NOMO-1 treated with DMSO at 0.1 percent for 48 hours (cell line): ENCODE measurements around the gene ATG4C.
"Not testable (repeated sequence)": the region's sequence is repeated elsewhere in the genome, so short reads cannot be mapped to it uniquely, and the experiment has no call there.

Experiments used
- DNase-seq: peaks from one replicate; lab custom pipeline; 2025; ENCODE audit not compliant: unreplicated experiment; lab: John Stamatoyannopoulos, UW

ATG4C gene

DNA sequence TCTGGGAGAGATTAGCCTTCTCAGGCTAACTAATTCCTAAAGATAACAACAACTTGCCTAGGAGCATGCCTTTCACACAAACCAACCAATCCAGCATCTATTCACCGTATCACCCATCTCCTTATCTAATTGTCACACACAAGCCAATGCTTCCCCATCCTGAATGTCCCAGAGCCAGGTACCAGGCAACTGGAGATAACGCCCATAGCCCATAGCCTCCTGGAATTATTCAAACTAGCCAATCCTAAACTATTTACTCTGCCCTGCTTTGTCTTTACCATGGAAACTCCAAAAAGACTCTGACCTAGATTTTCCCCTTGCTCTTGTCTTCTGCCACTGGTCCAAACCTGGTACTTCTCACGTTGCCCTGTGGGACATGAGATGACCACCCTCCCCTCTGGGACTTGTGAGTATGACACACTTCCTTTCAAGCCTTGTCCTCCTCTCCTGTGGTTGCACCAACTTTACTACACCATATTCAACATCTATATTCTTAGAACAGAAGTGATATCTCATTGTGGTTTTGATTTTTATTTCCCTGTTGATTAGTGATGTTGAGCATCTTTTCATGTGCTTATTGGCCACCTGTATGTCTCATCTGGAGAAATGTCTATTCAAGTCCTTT is 8.8 kb upstream of the ATG4C start:
- no peak for DNase-seq

DNA sequence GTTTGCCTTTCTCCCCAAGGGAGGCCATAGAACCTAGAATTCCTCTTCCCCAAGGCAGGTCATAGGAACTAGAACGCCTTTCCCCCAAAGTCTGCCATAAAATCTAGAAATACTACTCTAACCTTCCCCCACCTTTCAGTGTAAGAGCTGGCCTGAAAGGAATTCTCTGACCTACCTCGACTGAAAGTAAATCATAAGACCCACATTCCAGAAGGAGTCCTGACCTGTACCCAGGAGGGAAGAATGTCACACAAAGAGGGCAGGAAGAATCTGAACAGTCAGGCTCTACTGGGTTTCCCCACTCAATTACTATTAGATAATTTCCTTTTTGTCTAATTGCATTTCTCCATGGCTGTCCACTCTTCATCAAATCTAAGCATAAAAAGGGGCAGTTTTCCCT is 5.7 kb upstream of the ATG4C start:
- no peak for DNase-seq

DNA sequence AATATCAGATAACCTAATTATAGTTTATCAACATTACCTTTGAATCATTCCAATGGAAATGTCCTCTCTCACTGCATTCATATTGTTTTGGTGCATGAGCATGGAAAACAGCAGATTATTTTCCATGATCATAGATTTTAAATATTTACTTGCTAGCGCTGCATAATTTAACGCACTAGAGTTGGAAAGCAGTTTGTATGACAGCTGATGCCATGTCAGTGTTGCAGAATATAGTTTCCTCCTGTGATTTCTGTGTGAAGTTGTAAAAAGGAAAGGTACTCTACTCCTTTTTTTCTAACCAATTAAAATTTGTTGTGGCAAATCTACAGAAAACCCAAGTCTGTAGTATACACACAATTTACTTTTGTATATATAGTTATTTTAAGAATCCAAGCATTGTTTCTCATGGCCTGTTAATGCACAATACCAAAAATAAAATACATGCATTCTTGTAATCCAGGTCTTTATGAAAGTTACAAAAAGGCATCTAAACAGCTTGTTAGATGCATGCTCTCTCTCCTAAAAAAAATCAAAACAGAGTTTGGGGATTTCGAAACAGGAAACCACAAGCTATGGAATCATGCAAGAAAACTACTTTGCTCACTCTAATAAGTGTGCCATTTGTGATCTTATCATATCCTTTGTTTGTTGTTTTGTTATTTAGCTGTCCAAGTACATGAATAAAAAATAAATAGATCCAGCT is 1.9 kb upstream of the ATG4C start:
- DNase-seq = peak; percentile 20

DNA sequence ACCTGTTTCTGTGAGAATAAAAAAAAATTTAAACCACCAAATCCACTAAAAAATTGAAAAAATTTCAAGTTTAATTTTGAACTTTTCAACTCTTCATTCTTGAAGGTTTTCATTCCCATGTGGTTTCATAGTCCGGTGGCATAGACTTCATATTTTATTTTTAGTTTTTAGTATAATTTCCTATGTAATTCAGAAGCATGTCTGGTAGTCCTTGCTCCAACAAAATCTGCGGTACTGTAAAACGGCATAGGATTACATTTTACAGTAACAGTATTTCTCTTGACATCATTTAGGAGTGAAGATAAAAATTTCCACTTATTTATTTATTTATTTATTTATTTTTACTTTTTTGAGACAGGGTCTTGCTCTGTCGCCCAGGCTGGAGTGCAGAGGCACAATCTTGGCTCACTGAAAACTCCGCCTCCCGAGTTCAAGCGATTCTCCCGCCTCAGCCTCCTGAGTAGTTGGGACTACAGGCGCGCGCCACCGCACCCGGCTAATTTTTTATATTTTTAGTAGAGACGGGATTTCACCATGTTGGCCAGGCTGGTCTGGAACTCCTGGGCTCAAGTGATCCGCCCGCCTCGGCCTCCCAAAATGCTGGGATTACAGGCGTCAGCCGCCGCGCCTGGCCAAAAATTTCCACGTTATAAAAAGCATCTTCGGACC is 1.3 kb upstream of the ATG4C start:
- DNase-seq = not testable (repeated sequence)

DNA sequence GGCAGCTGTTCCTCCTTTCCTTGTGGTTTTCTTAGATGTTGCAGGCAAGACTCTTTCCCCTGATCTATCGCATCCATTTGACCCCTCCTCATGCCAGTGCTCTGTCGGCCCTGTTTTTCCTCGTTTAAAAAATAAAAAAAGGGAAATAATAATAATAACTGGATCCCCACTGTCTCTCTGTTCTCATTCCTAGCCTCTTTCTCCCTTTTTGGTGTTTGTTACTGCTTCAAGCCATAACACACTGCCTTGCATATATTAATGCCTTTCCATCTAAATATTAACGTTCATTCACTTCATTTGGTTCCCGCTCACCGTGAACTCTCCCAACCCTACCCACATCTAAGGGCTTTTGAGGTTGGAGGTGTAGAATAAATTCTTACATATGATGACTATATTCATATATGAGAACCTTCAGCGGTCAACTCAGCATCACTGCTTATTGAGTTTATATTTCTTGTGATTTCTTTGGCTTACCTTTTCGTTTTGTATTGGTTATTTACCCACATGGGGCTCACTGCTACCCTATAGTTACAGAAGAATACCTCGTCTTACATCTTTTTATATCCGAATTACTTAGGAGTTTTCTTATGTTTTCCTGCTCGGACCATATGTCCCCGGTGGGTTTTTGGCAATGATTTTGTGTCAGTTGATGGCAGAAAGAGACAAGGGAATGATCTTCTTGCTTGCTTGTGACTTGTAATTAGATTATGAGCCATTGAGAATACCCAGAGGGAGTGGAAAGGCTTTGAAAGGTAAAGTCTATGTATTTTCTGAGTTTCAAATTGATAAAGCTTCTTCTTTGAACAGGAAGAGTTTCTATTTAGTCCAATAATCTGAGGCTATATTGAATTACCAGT is 805 bp downstream of the ATG4C start:
- no peak for DNase-seq

DNA sequence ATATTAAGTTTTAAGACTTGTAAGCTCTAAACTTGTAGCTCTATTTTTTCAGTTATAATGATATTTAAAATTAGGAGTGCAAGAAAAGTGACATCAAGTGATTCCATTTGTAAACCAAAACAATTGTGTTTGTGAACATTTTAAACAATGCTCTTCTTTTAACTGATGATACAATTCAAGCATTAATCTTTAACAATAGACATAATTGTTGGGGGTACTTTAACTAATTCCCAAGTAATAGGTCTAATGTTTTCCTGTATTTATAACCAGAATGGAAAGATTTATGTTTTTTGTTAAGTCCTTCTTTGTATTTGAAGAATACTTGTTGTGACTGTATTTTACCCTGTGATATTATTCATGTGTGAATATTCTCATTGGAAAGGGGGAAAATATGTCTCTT is 6.8 kb downstream of the ATG4C start:
- DNase-seq = no peak

DNA sequence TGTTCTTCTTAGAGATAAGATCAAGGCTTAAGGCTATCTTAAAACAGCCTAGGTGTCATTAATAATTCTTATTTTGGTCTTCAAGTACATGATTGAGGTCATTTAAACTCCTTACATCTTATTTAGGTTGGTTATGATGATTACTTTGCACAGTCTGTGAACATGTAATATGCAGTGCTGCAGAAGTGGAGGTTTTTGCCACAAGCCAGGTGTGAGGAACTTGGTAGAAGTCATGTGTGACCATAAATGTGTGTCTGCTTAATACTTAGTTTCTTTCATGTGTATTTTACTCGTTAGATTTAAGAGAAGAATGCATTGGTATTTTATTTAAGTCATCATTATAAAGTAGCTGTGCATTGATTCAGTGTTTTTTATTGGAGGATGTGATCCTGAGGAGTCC is 10.1 kb downstream of the ATG4C start:
- no peak for DNase-seq

DNA sequence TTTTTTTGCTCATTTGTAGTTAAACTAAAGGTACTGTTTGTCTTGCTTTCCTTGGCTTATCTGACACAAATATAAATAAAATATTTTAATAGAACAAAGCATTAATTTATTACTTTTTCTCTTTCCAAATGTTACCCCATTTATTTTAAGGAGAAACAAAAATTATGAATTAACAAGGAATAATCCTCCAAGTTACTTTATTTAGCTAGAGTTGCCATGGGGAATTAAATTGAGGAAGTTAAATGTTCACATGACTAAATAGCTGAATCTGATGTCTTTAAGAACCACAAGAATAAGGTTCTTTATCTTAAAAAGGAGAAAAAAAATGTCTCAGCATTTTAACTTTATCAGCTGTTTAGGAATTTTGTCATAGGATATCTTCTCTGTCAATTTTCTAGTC is 12.3 kb downstream of the ATG4C start:
- DNase-seq = peak; percentile 77

DNA sequence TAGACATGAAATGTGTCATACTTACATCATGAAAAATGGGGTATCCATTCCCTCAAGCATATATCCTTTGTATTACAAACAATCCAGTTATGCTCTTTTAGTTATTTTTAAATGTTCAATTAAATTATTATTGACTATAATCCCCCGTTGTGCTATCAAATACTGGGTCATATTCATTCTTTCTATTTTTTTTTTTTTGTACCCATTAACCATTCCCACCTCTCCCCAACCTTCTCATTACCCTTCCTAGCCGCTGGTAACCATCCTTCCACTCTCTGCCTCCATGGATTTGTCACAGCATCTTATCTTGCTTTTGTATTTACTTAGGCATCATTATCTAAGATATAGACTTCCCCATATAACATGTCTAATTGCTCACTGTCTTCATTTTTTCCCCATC is 15.8 kb downstream of the ATG4C start:
- no peak for DNase-seq

GRCh38 chr1:62800281-62800680 is 16.3 kb downstream of the ATG4C start:
- peak; percentile 40 for DNase-seq

GRCh38 chr1:62800825-62801306 is 16.9 kb downstream of the ATG4C start:
- peak; percentile 93 for DNase-seq

- DNase-seq = no peak
Observed at GRCh38 chr1:62809788-62810187, 25.9 kb downstream of the ATG4C start.

DNA sequence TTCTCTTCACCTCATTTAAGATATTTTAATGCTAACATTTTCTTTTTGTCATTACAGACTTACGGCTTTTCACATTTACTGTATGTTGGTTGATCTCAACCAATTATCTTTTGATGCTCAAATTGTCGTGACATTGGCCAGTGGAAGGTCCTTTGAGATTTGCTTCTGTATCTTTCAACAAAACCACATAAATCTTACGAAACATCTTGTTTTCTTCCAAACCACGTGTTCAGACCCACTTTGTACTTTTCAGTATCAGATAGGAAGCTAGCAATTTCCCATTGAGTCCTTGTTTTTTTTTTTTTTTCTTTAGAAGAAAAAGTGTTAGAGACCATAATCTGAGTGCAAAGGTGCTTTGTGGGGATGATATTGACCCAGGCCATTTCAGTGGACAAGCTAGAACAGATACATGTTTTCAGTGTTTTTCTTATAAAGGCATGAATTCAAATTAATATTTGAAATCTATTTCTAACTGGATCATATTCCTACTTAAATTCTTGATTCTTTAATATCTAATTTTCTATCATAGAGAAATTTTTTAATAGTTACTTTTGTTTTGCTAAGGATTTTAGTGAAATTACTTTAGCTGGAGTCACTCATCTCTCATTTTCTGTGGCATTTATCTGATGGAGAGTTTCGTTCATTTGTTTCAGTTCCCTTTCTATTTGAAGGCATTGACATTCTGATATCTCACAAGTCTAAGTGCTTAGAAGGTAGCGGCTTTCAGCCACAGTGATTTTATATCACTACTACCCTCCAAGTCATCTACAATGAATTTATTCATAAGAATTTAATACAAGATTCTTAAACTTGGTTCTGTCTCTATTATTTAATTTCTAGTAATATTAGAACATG is 26.7 kb downstream of the ATG4C start:
- peak; percentile 64 for DNase-seq

DNA sequence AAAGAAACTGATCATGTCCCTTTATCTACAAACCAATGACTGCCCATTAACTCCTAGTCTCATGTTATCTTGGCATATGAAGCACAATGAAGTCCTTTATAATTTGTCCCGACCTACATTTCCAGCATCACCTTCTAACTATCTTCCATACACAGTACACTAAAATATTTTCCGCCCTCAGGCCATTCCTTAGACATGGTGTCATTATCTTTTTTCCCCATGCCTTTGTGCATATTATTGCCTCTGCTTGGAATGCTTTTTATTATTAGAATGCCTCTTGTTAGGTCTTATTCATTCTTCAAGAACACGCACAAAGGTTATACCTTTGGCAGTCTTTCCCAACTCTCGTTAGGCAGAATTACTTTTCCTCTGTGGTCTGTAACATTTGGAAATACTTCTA is 39.6 kb downstream of the ATG4C start:
- no peak for DNase-seq

GRCh38 chr1:62826901-62827300 is 43.0 kb downstream of the ATG4C start:
- DNase-seq = no peak

GRCh38 chr1:62827786-62828185 is 43.9 kb downstream of the ATG4C start:
- DNase-seq = not testable (repeated sequence)

DNA sequence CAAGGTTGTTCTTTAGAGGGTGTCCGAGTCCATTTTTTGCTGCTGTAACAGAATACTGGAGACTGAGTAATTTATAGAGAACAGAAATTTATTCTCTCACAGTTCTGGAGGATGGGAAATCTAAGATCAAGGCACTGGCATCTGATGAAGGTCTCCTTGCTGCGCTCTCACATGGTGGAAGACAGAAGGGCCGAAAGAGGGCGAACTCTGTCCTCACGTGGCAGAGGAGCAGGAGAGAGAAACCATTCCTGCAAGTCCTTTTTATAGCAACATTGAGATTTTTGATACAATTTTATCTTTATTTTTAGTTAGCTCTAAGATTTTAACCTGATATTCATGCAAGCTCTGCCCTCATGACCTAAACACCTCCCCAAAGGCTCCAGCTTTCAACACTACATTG is 48.3 kb downstream of the ATG4C start:
- DNase-seq = no peak

GRCh38 chr1:62833529-62833928 is 49.6 kb downstream of the ATG4C start:
- DNase-seq = no peak

DNA sequence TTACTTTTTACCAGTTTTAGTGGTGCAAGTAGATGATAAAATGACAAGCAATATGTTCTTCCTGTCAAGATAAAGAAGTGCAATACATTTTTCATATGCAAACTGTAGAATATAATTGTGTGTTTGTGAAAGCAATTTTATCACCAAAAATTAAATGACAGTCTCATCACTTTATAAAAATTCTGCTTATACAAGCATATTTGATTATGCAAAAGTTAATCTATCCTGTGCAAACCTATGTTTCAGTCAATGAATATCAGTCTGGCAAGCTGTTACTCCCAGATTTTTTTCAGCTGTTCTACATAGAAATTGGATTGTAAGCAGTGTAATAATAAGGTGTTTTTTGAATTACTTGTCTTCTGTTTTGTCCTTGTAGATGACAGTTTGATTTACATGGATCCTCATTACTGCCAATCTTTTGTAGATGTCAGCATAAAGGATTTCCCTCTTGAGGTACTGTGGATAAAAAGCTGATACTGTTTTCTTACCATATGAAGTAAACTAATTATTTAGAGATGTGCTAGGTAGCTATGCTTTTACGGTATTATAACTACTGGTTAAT is 50.5 kb downstream of the ATG4C start:
- DNase-seq = no peak
